ENCODE data around the gene TGM1.

DNA sequence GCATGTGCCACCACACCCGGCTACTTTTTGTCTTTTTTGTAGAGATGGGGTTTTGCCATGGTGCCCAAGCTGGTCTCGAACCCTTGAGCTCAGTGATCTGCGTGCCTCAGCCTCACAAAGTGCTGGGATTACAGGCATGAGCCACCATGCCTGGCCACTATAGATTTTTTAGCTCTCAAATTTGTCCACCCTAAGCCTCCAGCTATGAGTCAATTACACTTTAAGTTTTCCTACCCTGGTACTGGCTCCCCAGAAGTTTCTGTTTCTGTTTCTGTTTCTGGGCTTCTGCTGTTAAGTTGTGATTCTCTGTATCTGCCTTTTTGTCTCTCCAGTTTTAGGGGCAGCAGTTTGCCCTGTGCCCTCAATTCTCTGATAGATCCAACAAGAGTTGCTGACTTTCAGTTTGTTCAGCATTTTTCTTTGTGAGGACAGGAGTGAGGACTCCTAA is 16.2 kb downstream of the TGM1 start:
- TF ChIP-seq EZH2 (IDR thresholded peaks at IDR 0.05): no peak
- TF ChIP-seq, protein P1, sequence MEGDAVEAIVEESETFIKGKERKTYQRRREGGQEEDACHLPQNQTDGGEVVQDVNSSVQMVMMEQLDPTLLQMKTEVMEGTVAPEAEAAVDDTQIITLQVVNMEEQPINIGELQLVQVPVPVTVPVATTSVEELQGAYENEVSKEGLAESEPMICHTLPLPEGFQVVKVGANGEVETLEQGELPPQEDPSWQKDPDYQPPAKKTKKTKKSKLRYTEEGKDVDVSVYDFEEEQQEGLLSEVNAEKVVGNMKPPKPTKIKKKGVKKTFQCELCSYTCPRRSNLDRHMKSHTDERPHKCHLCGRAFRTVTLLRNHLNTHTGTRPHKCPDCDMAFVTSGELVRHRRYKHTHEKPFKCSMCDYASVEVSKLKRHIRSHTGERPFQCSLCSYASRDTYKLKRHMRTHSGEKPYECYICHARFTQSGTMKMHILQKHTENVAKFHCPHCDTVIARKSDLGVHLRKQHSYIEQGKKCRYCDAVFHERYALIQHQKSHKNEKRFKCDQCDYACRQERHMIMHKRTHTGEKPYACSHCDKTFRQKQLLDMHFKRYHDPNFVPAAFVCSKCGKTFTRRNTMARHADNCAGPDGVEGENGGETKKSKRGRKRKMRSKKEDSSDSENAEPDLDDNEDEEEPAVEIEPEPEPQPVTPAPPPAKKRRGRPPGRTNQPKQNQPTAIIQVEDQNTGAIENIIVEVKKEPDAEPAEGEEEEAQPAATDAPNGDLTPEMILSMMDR (IDR thresholded peaks at IDR 0.05): no peak
- no peak for TF ChIP-seq EZH2phosphoT487 (IDR thresholded peaks at IDR 0.05)

All from neural progenitor cell (in vitro differentiated cells).